Stomach (tissue), 9 donors: Measurements from ENCODE around the gene MAP6D1. TPM values are rescaled to one million over a fixed set of nuclear protein-coding genes. Genes with fewer than 3 reads are reported as not detected.
A peak's percentile ranks its signal among the peaks of the same experiment; 100 is the strongest.

Experiments
- DNase-seq, 2 donors: peaks; one replicate each; pipeline versions ENCODE4 v3.0.0 to v3.0.0-alpha.2; 2013 to 2019
- H3K27ac ChIP-seq, 5 donors: fragments of 200-600 bp in 4 of 5; sonication (generic) in 4 of 5; one replicate each; pipeline ENCODE4 v1.5.1; 2013 to 2019; ENCODE audit warnings: mild to moderate bottlenecking in 1 of 5, moderate library complexity in 1 of 5
- H3K27me3 ChIP-seq, 3 donors: fragments of 200-600 bp; sonication (generic); one replicate each; pipeline ENCODE4 v1.5.1; 2017 to 2019; ENCODE audit warnings: mixed run types in 1 of 3
- H3K36me3 ChIP-seq, 4 donors: fragments of 200-600 bp; sonication (generic); 1 replicate in 3 of 4; 2 replicates in 1 of 4; pipeline ENCODE4 v1.5.1; 2016 to 2019
- H3K4me1 ChIP-seq, 4 donors: fragments of 200-600 bp; sonication (generic); one replicate each; pipeline ENCODE4 v1.5.1; 2016 to 2019
- H3K4me3 ChIP-seq, 4 donors: fragments of 200-600 bp; sonication (generic) in 3 of 4; one replicate each; pipeline ENCODE4 v1.5.1; 2016 to 2019; ENCODE audit warnings: mild to moderate bottlenecking in 1 of 4
- H3K9me3 ChIP-seq, 4 donors: fragments of 200-600 bp; sonication (generic); one replicate each; pipeline ENCODE4 v1.5.1; 2016 to 2019
- EP300 ChIP-seq: sonication (generic); formaldehyde crosslinking; IDR thresholded peaks from one replicate; pipeline ENCODE4 v1.6.1; 2017; ENCODE audit warnings: antibody characterized with exemption
- POLR2A ChIP-seq, 4 donors: fragments of 450-650 bp; IDR thresholded peaks; one replicate each; pipeline ENCODE4 v1.6.1; 2016; ENCODE audit warnings: antibody characterized with exemption in 4 of 4, control low read depth in 2 of 4, mild to moderate bottlenecking in 1 of 4, moderate library complexity in 1 of 4
- POLR2AphosphoS5 ChIP-seq, 3 donors: sonication (generic); formaldehyde crosslinking; IDR thresholded peaks; one replicate each; pipeline ENCODE4 v1.6.1; 2016; ENCODE audit warnings: antibody characterized with exemption in 3 of 3
- WGBS, 5 donors: extraction: QIAGEN DNeasy Blood & Tissue Kit in 3 of 5; methylation state at CpG; one replicate each; pipeline versions ENCODE4 v1.1.5 to v1.1.7; 2013 to 2018; 5-methylcytosine and 5-hydroxymethylcytosine counted together
- intact Hi-C: fragments of 100-400 bp; cut with DNase I; formaldehyde crosslinking; loops from one replicate; pipeline ENCODE4 v1.15.1; 2023; ENCODE audit warnings: low total_unique reads
- polyA plus RNA-seq, 3 donors: library from polyadenylated mRNA; stranded (reverse); fragments of 200-250 nt; gene quantifications; one replicate each; pipeline ENCODE4 v1.2.3, GENCODE V29; 2013
- total RNA-seq, 5 donors: library from RNA; depleted of rRNA; stranded (reverse); fragments of >200 nt; gene quantifications; one replicate each; pipeline versions ENCODE4 v1.1.0 to v1.2.3, GENCODE V29; 2014 to 2016
- TF ChIP-seq, protein P1 (sequence below), 7 experiments: fragments of 450-650 bp in 4 of 7; fragments of 200-600 bp in 3 of 7; sonication (generic) in 3 of 7; IDR thresholded peaks; one replicate each; pipeline ENCODE4 v1.5.1; 2016 to 2019; ENCODE audit warnings: antibody characterized with exemption in 7 of 7, control low read depth in 2 of 7, mild to moderate bottlenecking in 1 of 7
- donor health status: healthy with polysubstance abuse.
- donor health status: Bipolar disorder and iron deficiency.
- donor health status: healthy.

The MAP6D1 gene
- total and polyA plus RNA-seq, 8 donors, result 0.25 to 1.0 (median 0.58) TPM; not detected in 5

DNA sequence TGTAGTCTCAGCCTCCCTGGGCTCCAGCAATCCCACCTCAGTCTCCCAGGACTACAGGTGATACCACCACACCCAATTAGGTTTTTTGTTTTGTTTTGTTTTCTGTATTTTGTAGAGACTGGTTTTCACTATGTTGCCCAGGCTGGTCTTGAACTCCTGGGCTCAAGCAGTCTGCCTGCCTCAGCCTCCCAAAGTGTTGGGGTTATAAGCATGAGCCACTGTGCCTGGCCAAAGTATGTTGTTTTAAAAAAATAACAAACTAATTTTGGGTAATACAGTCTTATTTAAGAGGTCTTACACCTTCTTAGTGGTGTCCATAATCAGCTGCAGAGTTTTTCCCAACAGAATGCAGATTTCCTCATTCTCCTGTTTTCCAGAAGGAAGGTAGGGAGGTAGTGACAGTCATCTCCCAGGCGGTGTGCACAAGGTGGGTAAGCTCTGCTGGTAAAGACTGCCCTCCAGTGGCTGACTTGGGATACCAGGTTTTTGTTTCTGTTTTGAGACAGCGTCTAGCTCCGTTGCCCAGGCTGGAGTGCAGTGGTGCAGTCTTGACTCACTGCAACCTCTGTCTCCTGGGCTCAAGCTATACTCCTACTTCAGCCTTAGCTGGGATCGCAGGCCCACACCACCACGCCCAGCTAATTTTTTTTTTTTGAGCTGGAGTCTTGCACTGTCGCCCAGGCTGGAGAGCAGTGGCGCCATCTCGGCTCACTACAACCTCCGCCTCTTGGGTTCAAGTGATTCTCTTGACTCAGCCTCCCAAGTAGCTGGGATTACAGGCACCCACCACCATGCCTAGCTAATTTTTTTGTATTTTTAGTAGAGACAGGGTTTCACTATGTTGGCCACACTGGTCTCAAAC, 58.4 kb downstream of the MAP6D1 start:
- H3K9me3 ChIP-seq, result no peaks in the 10 kb centered on the region
- H3K27me3 ChIP-seq, result no peaks in the 10 kb centered on the region
- intact Hi-C loops, result loop anchor here (5.0 kb wide), 1 partner anchor 300 kb away; no protein-coding TSS in a partner anchor
- TF ChIP-seq, protein P1, sequence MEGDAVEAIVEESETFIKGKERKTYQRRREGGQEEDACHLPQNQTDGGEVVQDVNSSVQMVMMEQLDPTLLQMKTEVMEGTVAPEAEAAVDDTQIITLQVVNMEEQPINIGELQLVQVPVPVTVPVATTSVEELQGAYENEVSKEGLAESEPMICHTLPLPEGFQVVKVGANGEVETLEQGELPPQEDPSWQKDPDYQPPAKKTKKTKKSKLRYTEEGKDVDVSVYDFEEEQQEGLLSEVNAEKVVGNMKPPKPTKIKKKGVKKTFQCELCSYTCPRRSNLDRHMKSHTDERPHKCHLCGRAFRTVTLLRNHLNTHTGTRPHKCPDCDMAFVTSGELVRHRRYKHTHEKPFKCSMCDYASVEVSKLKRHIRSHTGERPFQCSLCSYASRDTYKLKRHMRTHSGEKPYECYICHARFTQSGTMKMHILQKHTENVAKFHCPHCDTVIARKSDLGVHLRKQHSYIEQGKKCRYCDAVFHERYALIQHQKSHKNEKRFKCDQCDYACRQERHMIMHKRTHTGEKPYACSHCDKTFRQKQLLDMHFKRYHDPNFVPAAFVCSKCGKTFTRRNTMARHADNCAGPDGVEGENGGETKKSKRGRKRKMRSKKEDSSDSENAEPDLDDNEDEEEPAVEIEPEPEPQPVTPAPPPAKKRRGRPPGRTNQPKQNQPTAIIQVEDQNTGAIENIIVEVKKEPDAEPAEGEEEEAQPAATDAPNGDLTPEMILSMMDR (IDR thresholded peaks at IDR 0.05), result peak in 5 of 7 experiments; percentile 55 to 80 (median 75)
- TF ChIP-seq EP300 (no peak), POLR2AphosphoS5 (IDR thresholded peaks at IDR 0.05) (peak in 1 of 3 donors; percentile 21)
- no peak overlapping the region for H3K4me3 ChIP-seq
- H3K4me1 ChIP-seq, result peaks cover 0 to 25% (median 11%) of the 10 kb centered on the region in 4 donors
- H3K27ac ChIP-seq, result no peak overlapping the region
- peak; percentile 83 to 92 for DNase-seq
- peaks cover 6 to 50% (median 44%) of the 10 kb centered on the region in 4 donors for H3K36me3 ChIP-seq
- WGBS, 5 donors, result 61 to 64% (median 63%) methylated on average over 9 of the region's 9 CpGs

DNA sequence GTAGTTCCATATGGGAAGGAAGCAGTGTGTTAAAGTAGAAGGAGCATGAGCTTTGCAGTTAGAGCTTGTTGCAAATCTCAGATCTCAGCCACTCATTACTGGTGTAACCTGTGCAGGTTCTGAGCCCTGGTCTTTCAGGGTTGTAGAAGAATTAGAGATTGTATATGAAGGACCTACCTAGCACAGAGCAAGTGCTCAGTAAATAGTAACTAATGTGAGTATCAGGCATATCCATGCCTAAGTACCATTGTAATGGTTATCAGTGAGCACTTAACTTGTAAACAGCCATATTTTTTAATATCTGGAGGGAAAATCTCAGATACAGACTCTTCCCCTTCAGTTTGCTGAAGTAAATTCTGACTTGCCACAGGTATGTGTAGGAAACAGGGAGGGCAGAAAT, 59.3 kb downstream of the MAP6D1 start:
- H3K4me3 ChIP-seq, result no peak overlapping the region
- no peaks in the 10 kb centered on the region for H3K9me3 ChIP-seq
- peaks cover 0 to 25% (median 11%) of the 10 kb centered on the region in 4 donors for H3K4me1 ChIP-seq
- intact Hi-C loops, result loop anchor here (5.0 kb wide), 1 partner anchor 299 kb away; no protein-coding TSS in a partner anchor
- DNase-seq, result no peak
- H3K36me3 ChIP-seq, result peaks cover 13 to 53% (median 50%) of the 10 kb centered on the region in 4 donors
- H3K27me3 ChIP-seq, result no peaks in the 10 kb centered on the region
- TF ChIP-seq, protein P1 (IDR thresholded peaks at IDR 0.05), result no peak
- TF ChIP-seq EP300 (no peak), POLR2A (IDR thresholded peaks at IDR 0.05) (no peak), POLR2AphosphoS5 (IDR thresholded peaks at IDR 0.05) (no peak)
- no peak overlapping the region for H3K27ac ChIP-seq

Other genes with a start within 250 kb of the MAP6D1 start
- 100 to 1,000 TPM in 1 of 5 donors, 10 to 100 TPM in 4; 25.5 to 186 (median 49.1) TPM for gene KLHL24, start 190.0 kb downstream of the MAP6D1 start, total RNA-seq
- 10 to 100 TPM in 1 of 3 donors, 1 to 10 TPM in 2; 5.2 to 11.8 (median 8.0) TPM for gene KLHL24, start 190.0 kb downstream of the MAP6D1 start, polyA plus RNA-seq
- gene YEATS2, start 127.8 kb downstream of the MAP6D1 start, total RNA-seq, result 10 to 100 TPM; 18.7 to 68.8 (median 23.5) TPM
- gene YEATS2, start 127.8 kb downstream of the MAP6D1 start, polyA plus RNA-seq, result 1 to 10 TPM; 3.1 to 4.4 (median 4.2) TPM
- gene PARL, start 59.3 kb upstream of the MAP6D1 start, total RNA-seq, result 100 to 1,000 TPM in 1 of 5 donors, 10 to 100 TPM in 4; 54.3 to 116 (median 68.8) TPM
- 100 to 1,000 TPM in 1 of 3 donors, 10 to 100 TPM in 2; 79.7 to 101 (median 90.3) TPM for gene PARL, start 59.3 kb upstream of the MAP6D1 start, polyA plus RNA-seq
- 100 to 1,000 TPM in 3 of 5 donors, 10 to 100 TPM in 2; 62.6 to 241 (median 122) TPM for gene ABCC5, start 192.3 kb upstream of the MAP6D1 start, total RNA-seq
- gene ABCC5, start 192.3 kb upstream of the MAP6D1 start, polyA plus RNA-seq, result 10 to 100 TPM; 16.6 to 54.1 (median 19.7) TPM
- not detected for gene HTR3D, start 206.2 kb upstream of the MAP6D1 start, total RNA-seq
- not detected for gene HTR3D, start 206.2 kb upstream of the MAP6D1 start, polyA plus RNA-seq
- not detected for gene HTR3C, start 227.5 kb upstream of the MAP6D1 start, total RNA-seq
- gene HTR3C, start 227.5 kb upstream of the MAP6D1 start, polyA plus RNA-seq, result not detected